Liver (tissue), 9 donors: ENCODE data around the gene ATXN7L3. TPM values are rescaled to one million over a fixed set of nuclear protein-coding genes. Genes with fewer than 3 reads are reported as not detected.

Source experiments
- DNase-seq: peaks from one replicate; pipeline ENCODE4 v3.0.0-alpha.2; 2017; ENCODE audit warnings: low spot score
- H3K27ac ChIP-seq, 2 donors: one replicate each; pipeline ENCODE4 v1.7.0; 2013; ENCODE audit warnings: inconsistent platforms in 2 of 2, low read length in 2 of 2, control low read depth in 1 of 2, low read depth in 1 of 2, mild to moderate bottlenecking in 1 of 2
- H3K27me3 ChIP-seq, 4 donors: one replicate each; pipeline versions ENCODE4 v1.6.1 to v1.7.0; 2013; ENCODE audit warnings: low read length in 3 of 4, inconsistent platforms in 1 of 4, mild to moderate bottlenecking in 1 of 4, moderate library complexity in 1 of 4; ENCODE audit not compliant: control insufficient read depth in 4 of 4, insufficient read depth in 4 of 4
- H3K36me3 ChIP-seq, 4 donors: one replicate each; pipeline versions ENCODE4 v1.6.1 to v1.7.0; 2013; ENCODE audit warnings: low read length in 3 of 4, mild to moderate bottlenecking in 3 of 4, low read depth in 1 of 4, moderate library complexity in 1 of 4; ENCODE audit not compliant: control insufficient read depth in 4 of 4, insufficient read depth in 3 of 4
- H3K4me1 ChIP-seq, 4 donors: one replicate each; pipeline versions ENCODE4 v1.6.1 to v1.7.0; 2013; ENCODE audit warnings: low read length in 3 of 4, mild to moderate bottlenecking in 3 of 4, moderate library complexity in 1 of 4; ENCODE audit not compliant: control insufficient read depth in 4 of 4, insufficient read depth in 4 of 4
- H3K4me3 ChIP-seq, 3 donors: one replicate each; pipeline versions ENCODE4 v1.6.1 to v1.7.0; 2013; ENCODE audit warnings: low read length in 3 of 3, control low read depth in 1 of 3, low read depth in 1 of 3, mild to moderate bottlenecking in 1 of 3
- H3K9ac ChIP-seq, 2 donors: one replicate each; pipeline ENCODE4 v1.7.0; 2013; ENCODE audit warnings: low read length in 2 of 2, mild to moderate bottlenecking in 2 of 2, moderate library complexity in 2 of 2, control low read depth in 1 of 2, low read depth in 1 of 2
- H3K9me3 ChIP-seq, 4 donors: one replicate each; pipeline versions ENCODE4 v1.6.1 to v1.7.0; 2013; ENCODE audit warnings: low read length in 3 of 4; ENCODE audit not compliant: control insufficient read depth in 4 of 4
- EGR1 ChIP-seq, 2 donors: IDR thresholded peaks; 2 replicates each; pipeline ENCODE4 v1.6.1; 2016 to 2018; ENCODE audit warnings: antibody characterized with exemption in 2 of 2, low read depth in 2 of 2
- FOXA2 ChIP-seq: IDR thresholded peaks from 2 replicates; pipeline ENCODE4 v1.6.1; 2016; ENCODE audit warnings: antibody characterized with exemption
- JUND ChIP-seq, 2 donors: IDR thresholded peaks; 2 replicates each; pipeline ENCODE4 v1.6.1; 2016; ENCODE audit warnings: antibody characterized with exemption in 2 of 2
- NR2F2 ChIP-seq: IDR thresholded peaks from 2 replicates; pipeline ENCODE4 v1.6.1; 2016; ENCODE audit warnings: antibody characterized with exemption
- RXRA ChIP-seq, 2 donors: IDR thresholded peaks; 2 replicates each; pipeline ENCODE4 v1.6.1; 2017 to 2018; ENCODE audit warnings: antibody characterized with exemption in 2 of 2, mild to moderate bottlenecking in 1 of 2
- SP1 ChIP-seq: IDR thresholded peaks from 2 replicates; pipeline ENCODE4 v1.6.1; 2018; ENCODE audit warnings: antibody characterized with exemption, mild to moderate bottlenecking
- TAF1 ChIP-seq: conservative IDR thresholded peaks from 2 replicates; pipeline ENCODE4 v1.6.1; 2016; ENCODE audit warnings: antibody characterized with exemption, mild to moderate bottlenecking
- WGBS: extraction: QIAGEN DNeasy Blood & Tissue Kit; methylation state at CpG from one replicate; pipeline ENCODE4 v1.1.7; 2013; 5-methylcytosine and 5-hydroxymethylcytosine counted together
- polyA plus RNA-seq, 2 donors: library from polyadenylated mRNA; stranded (reverse) in 1 of 2; unstranded in 1 of 2; fragments of 200-250 nt in 1 of 2; fragments of >200 nt in 1 of 2; fragmentation: Nextera tagmentation in 1 of 2; extraction: Ambion mirVana in 1 of 2; gene quantifications; one replicate each; pipeline versions ENCODE4 v1.2.1 to v1.2.3, GENCODE V29; 2013 to 2015
- total RNA-seq, 2 donors: library from RNA; depleted of rRNA; stranded (reverse); fragments of >200 nt; gene quantifications; one replicate each; pipeline ENCODE4 v1.2.3, GENCODE V29; 2014
- TF ChIP-seq, protein P1 (sequence below): IDR thresholded peaks from 2 replicates; pipeline ENCODE4 v1.6.1; 2016; ENCODE audit warnings: antibody characterized with exemption
- TF ChIP-seq, protein P2 (sequence below): IDR thresholded peaks from 2 replicates; pipeline ENCODE4 v1.6.1; 2016; ENCODE audit warnings: antibody characterized with exemption, mild to moderate bottlenecking
- TF ChIP-seq, protein P3 (sequence below): IDR thresholded peaks from 2 replicates; pipeline ENCODE4 v1.6.1; 2016; ENCODE audit warnings: antibody characterized with exemption
- TF ChIP-seq, protein P4 (sequence below): IDR thresholded peaks from 2 replicates; pipeline ENCODE4 v1.6.1; 2016; ENCODE audit warnings: antibody characterized with exemption
- TF ChIP-seq, protein P5 (sequence below): fragments of 150-350 bp; IDR thresholded peaks from 2 replicates; pipeline ENCODE4 v1.5.1; 2017; ENCODE audit warnings: improper control_type of control experiment, low read depth, low read length; ENCODE audit not compliant: missing input control
- donor health status: healthy.
- donor health status: healthy.
- donor health status: healthy.
- donor health status: healthy.
- donor health status: healthy.

The ATXN7L3 gene
- total and polyA plus RNA-seq, 4 donors, result 5.1 to 20.9 (median 14.7) TPM

DNA sequence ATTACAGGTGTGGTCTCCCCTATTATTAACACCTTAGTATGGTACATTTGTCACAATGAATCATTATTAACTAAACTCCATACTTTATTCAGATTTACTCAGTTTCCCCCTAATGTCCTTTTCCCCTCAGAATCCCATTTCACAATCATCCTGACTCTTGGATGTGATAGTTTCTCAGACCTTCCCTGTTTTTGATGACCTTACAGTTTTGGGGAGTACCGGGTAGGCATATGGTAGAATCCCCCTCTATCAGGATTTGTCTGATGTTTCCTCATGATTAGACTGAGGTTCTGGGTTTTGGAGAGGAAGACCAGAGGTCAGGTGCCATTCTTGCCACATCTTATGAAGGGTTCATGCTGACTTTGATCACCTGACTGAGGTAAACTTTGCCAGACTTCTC lies 35.2 kb downstream of the ATXN7L3 start:
- H3K9me3 ChIP-seq, result no peaks in the 10 kb centered on the region
- peaks cover 0 to 5% (median 2%) of the 10 kb centered on the region in 4 donors for H3K4me1 ChIP-seq
- TF ChIP-seq RXRA (IDR thresholded peaks at IDR 0.05), result peak in 1 of 2 donors; percentile 15
- TF ChIP-seq, protein P1, sequence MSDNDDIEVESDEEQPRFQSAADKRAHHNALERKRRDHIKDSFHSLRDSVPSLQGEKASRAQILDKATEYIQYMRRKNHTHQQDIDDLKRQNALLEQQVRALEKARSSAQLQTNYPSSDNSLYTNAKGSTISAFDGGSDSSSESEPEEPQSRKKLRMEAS, result no peak
- no peak overlapping the region for H3K4me3 ChIP-seq
- H3K36me3 ChIP-seq, result no peaks in the 10 kb centered on the region
- 87% methylated on average over 1 of the region's 1 CpG for WGBS
- no peak for DNase-seq
- H3K27me3 ChIP-seq, result no peaks in the 10 kb centered on the region
- H3K9ac ChIP-seq, result no peak overlapping the region
- H3K27ac ChIP-seq, result no peak overlapping the region

DNA sequence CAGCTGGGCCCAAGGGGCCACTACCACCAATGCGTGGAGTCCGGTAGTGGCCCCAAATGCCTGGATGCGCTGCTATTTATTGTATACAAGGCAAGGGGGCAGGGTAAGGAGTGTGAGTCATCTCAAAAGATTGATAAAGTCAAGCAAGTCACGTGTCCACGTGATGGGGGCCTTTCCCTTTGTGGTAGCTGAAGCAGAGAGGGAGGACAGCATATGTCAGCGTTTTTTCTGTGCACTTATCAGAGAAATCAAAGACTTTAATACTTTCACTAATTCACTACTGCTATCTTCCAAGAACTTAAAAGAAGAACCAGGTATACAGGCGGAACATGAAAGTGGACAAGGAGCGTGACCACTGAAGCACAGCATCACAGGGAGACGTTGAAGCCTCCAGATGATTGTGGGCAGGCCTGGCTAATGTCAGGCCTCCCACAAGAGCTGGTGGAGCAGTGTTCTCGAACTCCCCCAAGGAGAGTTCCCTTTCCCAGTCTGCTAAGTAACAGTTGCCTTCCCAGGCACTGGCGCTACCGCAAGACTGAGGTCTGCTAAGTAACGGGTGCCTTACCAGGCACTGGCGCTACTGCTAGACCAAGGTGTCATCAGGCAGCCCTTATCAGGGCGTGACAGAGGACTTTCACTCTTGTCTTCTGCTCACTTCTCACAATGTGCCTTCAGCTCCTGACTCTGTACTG lies 40.0 kb downstream of the ATXN7L3 start:
- Histone ChIP-seq H3K4me1 (no peaks in the 10 kb centered on the region), H3K9ac (no peak overlapping the region), H3K9me3 (no peaks in the 10 kb centered on the region), H3K27ac (no peak overlapping the region), H3K4me3 (no peak overlapping the region), H3K27me3 (no peaks in the 10 kb centered on the region), H3K36me3 (no peaks in the 10 kb centered on the region)
- no peak for DNase-seq
- TF ChIP-seq, protein P1, result no peak
- TF ChIP-seq, protein P2, sequence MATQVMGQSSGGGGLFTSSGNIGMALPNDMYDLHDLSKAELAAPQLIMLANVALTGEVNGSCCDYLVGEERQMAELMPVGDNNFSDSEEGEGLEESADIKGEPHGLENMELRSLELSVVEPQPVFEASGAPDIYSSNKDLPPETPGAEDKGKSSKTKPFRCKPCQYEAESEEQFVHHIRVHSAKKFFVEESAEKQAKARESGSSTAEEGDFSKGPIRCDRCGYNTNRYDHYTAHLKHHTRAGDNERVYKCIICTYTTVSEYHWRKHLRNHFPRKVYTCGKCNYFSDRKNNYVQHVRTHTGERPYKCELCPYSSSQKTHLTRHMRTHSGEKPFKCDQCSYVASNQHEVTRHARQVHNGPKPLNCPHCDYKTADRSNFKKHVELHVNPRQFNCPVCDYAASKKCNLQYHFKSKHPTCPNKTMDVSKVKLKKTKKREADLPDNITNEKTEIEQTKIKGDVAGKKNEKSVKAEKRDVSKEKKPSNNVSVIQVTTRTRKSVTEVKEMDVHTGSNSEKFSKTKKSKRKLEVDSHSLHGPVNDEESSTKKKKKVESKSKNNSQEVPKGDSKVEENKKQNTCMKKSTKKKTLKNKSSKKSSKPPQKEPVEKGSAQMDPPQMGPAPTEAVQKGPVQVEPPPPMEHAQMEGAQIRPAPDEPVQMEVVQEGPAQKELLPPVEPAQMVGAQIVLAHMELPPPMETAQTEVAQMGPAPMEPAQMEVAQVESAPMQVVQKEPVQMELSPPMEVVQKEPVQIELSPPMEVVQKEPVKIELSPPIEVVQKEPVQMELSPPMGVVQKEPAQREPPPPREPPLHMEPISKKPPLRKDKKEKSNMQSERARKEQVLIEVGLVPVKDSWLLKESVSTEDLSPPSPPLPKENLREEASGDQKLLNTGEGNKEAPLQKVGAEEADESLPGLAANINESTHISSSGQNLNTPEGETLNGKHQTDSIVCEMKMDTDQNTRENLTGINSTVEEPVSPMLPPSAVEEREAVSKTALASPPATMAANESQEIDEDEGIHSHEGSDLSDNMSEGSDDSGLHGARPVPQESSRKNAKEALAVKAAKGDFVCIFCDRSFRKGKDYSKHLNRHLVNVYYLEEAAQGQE, result no peak
- TF ChIP-seq SP1 (no peak), EGR1 (IDR thresholded peaks at IDR 0.05; ENCODE audit: low read depth in 2 of 2) (no peak), JUND (IDR thresholded peaks at IDR 0.05) (no peak), TAF1 (no peak), NR2F2 (no peak), FOXA2 (no peak), RXRA (IDR thresholded peaks at IDR 0.05) (no peak)
- TF ChIP-seq, protein P3, sequence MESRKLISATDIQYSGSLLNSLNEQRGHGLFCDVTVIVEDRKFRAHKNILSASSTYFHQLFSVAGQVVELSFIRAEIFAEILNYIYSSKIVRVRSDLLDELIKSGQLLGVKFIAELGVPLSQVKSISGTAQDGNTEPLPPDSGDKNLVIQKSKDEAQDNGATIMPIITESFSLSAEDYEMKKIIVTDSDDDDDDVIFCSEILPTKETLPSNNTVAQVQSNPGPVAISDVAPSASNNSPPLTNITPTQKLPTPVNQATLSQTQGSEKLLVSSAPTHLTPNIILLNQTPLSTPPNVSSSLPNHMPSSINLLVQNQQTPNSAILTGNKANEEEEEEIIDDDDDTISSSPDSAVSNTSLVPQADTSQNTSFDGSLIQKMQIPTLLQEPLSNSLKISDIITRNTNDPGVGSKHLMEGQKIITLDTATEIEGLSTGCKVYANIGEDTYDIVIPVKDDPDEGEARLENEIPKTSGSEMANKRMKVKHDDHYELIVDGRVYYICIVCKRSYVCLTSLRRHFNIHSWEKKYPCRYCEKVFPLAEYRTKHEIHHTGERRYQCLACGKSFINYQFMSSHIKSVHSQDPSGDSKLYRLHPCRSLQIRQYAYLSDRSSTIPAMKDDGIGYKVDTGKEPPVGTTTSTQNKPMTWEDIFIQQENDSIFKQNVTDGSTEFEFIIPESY, result no peak
- TF ChIP-seq, protein P4, sequence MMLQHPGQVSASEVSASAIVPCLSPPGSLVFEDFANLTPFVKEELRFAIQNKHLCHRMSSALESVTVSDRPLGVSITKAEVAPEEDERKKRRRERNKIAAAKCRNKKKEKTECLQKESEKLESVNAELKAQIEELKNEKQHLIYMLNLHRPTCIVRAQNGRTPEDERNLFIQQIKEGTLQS, result no peak
- TF ChIP-seq, protein P5, sequence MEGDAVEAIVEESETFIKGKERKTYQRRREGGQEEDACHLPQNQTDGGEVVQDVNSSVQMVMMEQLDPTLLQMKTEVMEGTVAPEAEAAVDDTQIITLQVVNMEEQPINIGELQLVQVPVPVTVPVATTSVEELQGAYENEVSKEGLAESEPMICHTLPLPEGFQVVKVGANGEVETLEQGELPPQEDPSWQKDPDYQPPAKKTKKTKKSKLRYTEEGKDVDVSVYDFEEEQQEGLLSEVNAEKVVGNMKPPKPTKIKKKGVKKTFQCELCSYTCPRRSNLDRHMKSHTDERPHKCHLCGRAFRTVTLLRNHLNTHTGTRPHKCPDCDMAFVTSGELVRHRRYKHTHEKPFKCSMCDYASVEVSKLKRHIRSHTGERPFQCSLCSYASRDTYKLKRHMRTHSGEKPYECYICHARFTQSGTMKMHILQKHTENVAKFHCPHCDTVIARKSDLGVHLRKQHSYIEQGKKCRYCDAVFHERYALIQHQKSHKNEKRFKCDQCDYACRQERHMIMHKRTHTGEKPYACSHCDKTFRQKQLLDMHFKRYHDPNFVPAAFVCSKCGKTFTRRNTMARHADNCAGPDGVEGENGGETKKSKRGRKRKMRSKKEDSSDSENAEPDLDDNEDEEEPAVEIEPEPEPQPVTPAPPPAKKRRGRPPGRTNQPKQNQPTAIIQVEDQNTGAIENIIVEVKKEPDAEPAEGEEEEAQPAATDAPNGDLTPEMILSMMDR, result no peak
- WGBS, result 90% methylated on average over 15 of the region's 15 CpGs
